Putamen (tissue), 1 donor: ENCODE data around the gene VPS26A.
A peak's percentile ranks its signal among the peaks of the same experiment; 100 is the strongest.
"Not testable (repeated sequence)": the region's sequence is repeated elsewhere in the genome, so short reads cannot be mapped to it uniquely, and the experiment has no call there.

ENCODE experiments used
- DNase-seq: peaks from one replicate; pipeline ENCODE4 v3.0.0-alpha.2; 2016; ENCODE audit warnings: low spot score

Gene VPS26A

DNA sequence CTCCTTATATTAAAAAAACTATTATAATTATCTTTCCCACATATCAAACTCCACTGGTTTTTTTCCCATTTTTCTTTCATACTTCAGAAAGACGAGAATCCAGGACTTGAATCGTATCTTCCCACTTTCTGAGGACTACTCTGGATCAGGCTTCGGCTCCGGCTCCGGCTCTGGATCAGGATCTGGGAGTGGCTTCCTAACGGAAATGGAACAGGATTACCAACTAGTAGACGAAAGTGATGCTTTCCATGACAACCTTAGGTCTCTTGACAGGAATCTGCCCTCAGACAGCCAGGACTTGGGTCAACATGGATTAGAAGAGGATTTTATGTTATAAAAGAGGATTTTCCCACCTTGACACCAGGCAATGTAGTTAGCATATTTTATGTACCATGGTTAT, 20.2 kb upstream of the VPS26A start:
- DNase-seq, result no peak

DNA sequence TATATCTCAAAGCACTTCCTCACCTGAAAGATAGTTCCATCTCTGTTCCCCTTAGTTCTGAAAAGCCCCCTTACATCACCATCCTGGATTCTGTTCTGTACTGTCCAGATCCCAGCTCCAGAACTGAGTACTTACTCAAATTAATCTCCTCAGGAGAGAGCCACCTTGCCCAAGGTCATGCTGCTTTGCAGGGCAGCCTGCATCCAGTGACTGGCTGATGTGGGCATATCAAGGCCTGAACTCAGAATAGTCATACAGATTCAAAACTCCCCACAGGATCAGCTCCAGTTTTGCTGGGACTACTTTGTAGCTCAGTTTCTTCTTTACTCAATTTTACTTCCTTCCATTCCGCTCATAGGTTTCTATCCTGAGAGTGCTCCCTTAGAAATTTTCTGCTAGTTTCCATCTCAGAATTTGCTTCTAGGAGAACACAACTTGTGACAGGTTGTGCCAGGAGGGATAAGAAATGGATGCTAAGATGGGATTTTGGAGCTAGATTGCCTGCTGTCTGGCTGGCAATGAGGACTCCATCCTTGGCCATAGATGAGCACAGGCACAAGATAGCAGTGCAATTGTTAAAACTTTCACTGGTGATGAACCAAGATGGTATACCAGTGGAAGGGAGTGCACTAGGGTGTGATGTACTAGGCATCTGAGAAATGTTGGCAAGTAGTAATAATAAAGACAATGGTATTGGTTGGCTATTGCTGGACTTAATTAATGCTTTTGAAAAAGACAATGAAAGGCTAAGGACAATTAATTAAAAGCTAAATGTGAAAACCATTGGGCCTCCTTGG, 18.8 kb upstream of the VPS26A start:
- DNase-seq, result no peak

DNA sequence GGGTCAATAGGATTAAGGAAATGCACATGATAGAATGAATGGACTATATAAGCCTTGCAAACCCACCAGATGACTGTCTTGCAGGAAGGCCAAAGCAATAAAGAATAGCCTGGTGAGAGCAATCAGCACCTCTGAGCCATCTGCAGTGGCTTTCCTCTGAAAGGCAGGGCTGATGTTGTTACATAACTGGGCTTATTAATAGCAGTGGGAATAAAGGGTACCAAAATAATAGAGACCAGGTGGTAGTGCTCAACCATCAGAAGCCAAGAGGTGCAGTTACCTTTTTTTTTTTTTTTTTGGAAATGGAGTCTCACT, 16.8 kb upstream of the VPS26A start:
- no peak for DNase-seq

GRCh38 chr10:69107699-69108098, 16.3 kb upstream of the VPS26A start:
- DNase-seq, result no peak

- no peak for DNase-seq
These were observed 4.1 kb upstream of the VPS26A start for GRCh38 chr10:69119896-69120295.

DNA sequence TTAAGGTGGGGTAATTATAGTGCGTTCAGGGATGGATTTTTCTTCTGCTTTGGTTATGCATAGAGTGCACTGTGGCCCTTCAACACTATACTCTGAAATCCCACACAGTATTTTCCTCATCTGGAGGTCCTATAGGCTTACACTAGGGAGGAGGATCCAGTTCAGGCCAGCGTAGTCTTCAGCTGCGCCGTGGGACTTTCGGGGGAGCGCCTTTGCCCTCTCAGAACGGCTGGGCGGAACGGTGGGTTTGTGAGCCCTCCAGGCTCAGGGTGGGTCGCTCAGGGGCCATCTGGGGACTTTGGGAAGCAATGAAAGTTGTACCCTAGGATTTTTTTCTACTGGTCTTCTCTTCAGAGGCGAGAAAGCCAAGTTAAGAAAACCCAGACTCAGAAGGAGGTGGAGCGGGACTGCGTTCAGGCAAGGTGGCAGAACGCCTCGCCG, 652 bp upstream of the VPS26A start:
- no peak for DNase-seq

DNA sequence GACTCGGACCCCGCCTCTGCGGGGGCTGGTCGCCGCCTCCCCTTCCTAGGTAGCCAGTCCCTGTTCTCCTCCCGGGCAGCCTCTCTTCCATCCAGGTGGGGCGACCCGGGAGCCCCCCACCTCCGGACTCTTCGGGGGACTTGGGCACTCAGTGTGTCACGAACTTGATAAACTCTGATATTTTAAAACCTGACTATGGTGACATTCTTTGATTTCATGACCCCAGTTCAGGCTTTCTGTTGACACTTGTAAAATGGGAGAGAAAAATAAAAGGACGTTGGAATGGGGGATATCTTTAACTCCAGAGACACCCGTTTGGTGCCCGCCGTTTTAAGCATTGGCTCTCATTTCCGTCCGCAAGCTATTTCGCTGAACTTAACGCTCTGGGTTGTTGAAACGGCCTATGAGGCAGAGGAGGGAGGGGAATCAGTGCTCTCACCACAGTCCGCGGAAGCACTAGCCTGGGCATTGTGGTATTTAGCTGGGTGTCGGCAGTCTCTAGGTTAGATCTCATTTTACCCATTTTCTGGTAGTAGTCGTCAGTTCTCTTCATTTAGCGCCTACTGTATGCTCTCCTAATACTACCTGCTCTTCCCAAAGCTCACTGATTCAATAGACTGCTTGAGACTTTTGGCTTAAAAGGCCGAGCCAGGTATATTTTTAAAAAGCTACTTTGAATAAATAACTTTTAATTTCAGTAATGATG, 738 bp downstream of the VPS26A start:
- peak; percentile 20 for DNase-seq

DNA sequence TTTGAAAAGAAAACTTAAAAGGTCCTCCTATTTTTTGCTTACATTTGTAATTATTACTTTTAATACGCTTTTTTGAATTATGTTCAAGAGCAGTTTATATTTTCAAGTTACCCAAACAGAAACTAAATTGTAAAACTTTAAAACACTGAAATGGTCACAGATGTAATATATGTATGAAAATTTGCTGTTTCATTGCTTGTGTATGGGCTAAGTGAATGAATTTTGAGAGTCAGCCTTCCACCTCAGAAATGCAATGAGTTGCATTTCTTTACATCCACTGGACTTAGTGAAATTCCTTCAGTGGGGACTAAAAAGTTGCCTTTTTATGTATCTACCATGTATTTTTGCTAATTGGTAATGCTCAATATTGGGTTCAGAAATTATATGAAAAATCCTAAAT, 1.6 kb downstream of the VPS26A start:
- DNase-seq, result no peak

- DNase-seq, result no peak
These were observed 6.3 kb downstream of the VPS26A start for GRCh38 chr10:69130251-69130650.

DNA sequence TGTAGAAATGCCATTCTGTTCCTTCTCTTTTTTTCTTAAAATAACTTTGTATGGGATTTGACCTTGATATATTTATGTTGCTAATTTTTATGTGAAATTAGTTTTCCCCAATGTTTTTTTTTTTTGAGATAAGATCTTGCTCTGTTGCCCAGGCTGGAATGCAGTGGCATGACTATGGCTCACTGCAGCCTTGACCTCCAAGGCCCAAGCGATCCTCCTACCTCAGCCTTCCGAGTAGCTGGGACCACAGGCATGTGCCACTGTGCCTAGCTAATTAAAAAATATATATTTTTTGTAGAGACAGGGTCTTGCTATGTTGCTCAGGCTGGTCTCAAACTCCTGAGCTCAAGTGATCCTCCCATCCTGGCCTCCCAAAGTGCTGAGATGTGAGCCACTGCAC, 16.0 kb downstream of the VPS26A start:
- no peak for DNase-seq

- DNase-seq, result no peak
These were observed 17.3 kb downstream of the VPS26A start for GRCh38 chr10:69141304-69141703.

GRCh38 chr10:69142074-69142473, 18.1 kb downstream of the VPS26A start:
- DNase-seq, result not testable (repeated sequence)

GRCh38 chr10:69142983-69143382, 19.0 kb downstream of the VPS26A start:
- no peak for DNase-seq

DNA sequence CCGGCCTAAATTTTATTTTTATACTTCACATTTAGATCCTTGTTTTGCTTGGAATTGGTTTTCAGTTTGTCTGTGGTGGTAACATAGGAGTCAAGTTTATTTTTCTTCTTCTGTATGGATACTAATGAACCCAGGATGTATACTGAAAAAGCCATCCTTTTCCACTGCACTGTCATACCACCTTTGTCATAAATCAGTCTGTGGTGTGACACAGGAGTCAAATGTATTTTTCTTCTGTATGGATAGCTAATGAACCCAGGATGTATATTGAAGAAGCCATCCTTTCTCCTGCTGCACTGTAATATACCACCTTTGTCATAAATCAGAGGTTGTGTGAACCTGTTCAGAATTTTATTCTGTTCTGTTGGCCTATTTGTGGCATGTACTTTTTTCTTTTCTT, 21.4 kb downstream of the VPS26A start:
- DNase-seq, result no peak

DNA sequence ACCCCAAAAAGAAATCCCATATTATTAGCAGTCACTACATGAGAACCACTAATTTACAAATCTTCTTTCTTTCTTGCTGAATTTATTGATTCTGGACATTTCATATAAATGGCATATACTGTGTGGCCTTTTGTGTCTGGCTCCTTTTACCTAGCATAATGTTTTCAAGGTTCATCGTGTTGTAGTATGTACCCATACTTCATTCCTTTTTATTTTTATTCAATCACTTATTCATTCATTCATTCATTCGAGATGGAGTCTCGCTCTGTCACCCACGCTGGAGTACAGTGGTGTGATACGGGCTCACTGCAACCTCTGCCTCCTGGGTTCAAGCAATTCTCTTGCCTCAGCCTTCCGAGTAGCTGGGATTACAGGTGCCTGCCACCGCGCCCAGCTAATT, 21.9 kb downstream of the VPS26A start:
- no peak for DNase-seq

- DNase-seq, result no peak
These were observed 22.8 kb downstream of the VPS26A start for GRCh38 chr10:69146759-69147158.

- no peak for DNase-seq
These were observed 28.0 kb downstream of the VPS26A start for GRCh38 chr10:69151984-69152383.

DNA sequence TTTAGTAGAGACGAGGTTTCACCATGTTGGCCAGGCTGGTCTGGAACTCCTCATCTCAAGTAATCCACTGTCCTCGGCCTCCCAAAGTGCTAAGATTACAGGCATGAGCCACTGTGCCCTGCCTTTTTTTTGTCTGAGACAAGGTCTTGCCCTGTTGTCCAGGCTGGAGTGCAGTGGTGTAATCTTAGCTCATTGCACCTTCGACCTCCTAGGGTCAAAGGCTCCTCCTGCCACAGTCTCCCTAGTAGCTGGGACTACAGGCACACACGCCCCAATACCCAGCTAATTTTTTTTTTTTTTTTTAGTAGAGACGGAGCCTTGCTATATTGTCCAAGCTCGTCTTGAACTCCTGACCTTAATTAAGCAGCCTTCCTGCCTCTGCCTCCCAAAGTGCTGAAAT, 29.2 kb downstream of the VPS26A start:
- DNase-seq, result no peak

- no peak for DNase-seq
These were observed 36.8 kb downstream of the VPS26A start for GRCh38 chr10:69160809-69161241.

- no peak for DNase-seq
These were observed 44.5 kb downstream of the VPS26A start for GRCh38 chr10:69168493-69168892.

GRCh38 chr10:69172241-69172982, 48.4 kb downstream of the VPS26A start:
- no peak for DNase-seq

- DNase-seq, result not testable (repeated sequence)
These were observed 51.3 kb downstream of the VPS26A start for GRCh38 chr10:69175326-69175725.

- no peak for DNase-seq
These were observed 52.8 kb downstream of the VPS26A start for GRCh38 chr10:69176823-69177222.
